Breast epithelium (tissue), 3 donors: ENCODE results near the gene SEPTIN5.
A peak's percentile ranks its signal among the peaks of the same experiment; 100 is the strongest.

Experiments used
- CTCF ChIP-seq, 3 donors: fragments of 450-650 bp; IDR thresholded peaks; one replicate each; pipeline ENCODE4 v1.5.1; 2016 to 2017; ENCODE audit warnings: antibody characterized with exemption in 3 of 3, mild to moderate bottlenecking in 3 of 3, moderate library complexity in 3 of 3
- POLR2AphosphoS5 ChIP-seq, 3 donors: sonication (generic); formaldehyde crosslinking; IDR thresholded peaks; one replicate each; pipeline ENCODE4 v1.6.1; 2017; ENCODE audit warnings: antibody characterized with exemption in 3 of 3

GRCh38 chr22:19730655-19731360, 16.5 kb downstream of the SEPTIN5 start:
- TF ChIP-seq CTCF (IDR thresholded peaks at IDR 0.05), result peak; percentile 87 to 98 (median 98)
- TF ChIP-seq POLR2AphosphoS5 (IDR thresholded peaks at IDR 0.05), result peak in 1 of 3 donors; percentile 36
